GM19099 (cell line): ENCODE data around the gene ATP5PO.

Experiments used
- POLR2A ChIP-seq: IDR thresholded peaks from 3 replicates; pipeline ENCODE4 v1.6.1; 2011; ENCODE audit warnings: low read depth; ENCODE audit not compliant: insufficient read length; ENCODE audit errors: extremely low read depth

The ATP5PO gene

DNA sequence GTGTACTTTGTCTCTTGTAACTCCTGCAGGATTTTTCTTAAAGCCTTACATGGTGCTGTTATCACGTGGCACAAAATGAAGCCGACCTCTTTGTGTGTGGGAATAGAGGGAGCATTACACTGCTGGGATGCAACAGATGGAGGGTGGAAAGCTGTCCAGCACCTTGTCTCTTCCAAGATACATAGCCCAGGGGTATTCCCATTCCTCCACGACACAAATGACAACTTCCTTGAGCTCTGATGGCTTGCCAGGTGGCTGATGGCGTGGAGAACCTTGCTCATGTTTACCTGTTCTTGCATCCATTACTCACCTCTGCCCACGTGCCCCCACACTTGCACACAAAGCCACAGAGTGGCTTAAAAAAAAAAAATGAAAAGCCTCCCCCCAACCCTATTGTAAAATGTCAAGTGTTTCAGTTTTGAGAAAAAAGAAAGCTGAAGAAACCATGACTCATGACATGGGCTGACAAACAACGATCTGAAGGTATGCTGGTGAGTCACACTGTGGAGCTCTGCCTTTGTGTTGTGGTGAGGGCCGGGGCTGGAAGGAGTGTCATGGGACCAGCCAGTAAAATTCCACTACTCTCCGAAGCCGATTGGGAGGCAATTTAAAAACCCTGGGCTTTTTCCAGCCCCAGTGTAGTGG is 32.0 kb upstream of the ATP5PO start:
- no peak for TF ChIP-seq POLR2A

DNA sequence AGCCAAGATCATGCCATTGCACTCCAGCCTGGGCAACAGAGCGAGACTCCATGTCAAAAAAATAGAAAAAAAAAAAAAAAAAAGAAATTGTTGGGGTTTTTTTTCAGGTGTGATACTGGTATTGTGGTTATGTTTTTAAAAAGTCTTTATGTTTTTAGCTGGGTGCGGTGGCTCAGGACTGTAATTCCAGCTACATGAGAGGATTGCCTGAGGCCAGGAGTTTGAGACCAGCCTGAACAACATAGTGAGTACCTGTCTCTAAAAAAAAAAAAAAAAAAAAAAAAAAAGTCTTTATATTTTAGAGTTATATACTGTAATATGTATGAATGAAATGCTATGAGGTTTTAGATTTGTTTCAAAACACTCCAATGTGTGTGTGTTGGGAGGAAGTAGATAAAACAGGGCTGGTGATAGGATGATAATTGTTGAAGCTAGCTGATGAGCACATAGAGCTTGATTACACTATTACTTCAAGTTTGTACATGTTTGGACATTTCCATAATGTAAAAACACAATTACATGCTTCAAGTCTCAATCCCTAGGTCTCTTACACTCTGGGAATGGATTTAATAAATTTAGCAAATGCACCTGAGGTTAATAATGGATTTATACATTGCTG is 30.2 kb upstream of the ATP5PO start:
- TF ChIP-seq POLR2A: no peak

DNA sequence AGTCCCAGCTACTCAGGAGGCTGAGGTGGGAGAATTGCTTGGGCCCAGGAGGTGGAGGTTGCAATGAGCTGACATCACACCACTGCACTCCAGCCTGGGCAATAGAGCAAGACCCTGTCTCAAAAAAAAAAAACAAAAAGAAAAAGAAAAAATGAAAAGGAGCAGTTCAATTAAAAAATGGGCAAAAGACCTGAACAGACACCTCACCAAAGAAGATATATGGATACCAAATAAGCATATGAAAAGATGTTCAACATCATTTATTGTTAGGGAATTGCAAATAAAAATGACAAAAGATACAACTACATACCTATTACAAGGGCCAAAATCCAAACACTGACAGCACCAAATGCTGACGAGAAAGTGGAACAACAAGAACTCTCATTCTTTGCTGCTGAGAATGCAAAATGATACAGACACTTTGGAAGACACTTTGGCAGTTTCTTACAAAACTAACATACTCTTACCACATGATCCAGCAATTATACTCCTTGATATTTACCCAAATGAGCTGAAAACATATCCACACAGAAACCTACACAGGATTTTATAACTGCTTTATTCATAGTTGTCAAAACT is 28.7 kb upstream of the ATP5PO start:
- no peak for TF ChIP-seq POLR2A

DNA sequence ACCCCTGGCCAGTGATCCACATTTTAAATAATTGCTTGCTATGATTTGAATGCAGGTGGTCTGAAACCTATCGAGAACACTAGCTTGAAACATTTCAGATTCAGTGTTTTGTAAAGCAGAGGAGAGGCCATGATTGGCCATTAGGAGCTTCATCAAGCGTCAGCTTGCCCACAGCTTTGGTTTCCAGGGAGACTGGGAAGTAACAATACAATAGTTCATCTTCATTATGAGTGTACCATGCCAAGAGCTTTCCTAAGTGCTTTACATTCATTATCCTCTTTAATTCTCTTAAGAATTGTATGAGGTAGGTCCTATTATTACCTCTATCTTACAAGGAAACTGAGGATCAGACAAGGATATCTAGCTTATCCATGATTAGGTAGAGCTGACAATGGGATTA is 27.7 kb upstream of the ATP5PO start:
- TF ChIP-seq POLR2A: no peak

DNA sequence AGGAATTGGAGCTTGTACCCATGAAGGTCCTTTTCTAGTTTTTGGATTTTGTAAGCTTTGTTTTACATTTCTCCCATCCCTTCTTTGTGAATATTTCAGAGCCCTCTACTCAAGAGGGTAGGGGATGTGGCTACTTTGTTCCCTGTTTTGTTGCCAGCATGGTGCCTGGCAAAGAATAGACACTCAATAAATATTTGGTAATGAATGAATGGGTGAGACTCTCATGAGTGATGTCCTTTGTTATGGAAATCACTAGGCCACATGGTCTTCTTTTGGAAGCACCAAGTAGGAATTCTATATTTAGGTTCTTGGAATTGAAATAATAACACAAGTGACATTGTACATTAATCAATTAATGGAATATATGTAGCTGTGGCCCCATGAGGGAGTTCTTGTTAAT is 26.8 kb upstream of the ATP5PO start:
- TF ChIP-seq POLR2A: no peak

DNA sequence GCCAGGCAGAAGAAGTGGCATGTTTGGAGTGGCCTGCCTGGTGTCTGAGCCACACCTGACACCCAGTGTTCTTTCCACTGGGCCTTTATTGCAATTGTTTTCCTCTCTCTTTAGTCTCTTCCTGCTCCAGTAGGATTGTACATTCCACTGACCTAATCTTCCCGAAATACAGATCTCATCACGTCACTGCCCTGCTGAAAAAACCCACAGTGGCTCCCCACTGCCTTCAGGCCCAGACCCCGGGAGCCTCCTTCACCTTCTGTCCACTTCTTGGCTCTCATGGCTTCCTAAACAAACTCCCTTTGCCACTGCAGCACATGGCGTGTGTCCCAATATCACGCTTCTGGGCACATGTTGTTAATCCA is 25.3 kb upstream of the ATP5PO start:
- no peak for TF ChIP-seq POLR2A

DNA sequence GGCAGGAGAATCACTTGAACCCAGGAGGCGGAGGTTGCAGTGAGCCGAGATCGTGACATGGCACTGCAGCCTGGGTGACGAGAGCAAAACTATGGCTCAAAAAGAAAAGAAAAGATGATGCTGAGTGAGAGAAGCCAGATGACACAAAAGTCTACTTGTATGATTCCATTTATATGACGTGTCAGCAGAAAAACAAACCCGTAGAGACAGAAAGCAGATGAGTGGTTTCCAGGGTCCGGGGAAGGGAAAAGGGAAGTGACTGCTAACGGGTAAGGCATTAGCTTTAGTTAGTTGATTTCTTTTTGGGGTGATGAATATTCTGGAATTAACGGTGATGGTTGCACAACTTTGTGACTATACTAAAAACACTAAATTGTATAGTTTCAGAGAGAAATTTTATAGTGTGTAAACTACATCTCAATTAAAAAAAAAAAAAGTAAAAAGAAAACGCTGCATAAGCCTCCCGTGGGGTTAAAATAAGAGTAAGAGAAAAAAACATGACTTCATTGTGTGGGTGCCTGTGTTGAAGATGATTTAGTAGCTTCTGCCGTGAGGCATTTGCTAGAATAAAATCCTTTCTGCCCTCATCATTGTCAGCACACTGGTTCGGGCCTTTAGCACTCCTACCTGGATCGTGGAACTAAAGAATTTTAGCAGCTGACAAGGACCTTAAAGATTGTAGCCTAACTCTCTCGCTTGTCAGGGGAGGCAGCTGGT is 24.7 kb upstream of the ATP5PO start:
- TF ChIP-seq POLR2A: no peak

DNA sequence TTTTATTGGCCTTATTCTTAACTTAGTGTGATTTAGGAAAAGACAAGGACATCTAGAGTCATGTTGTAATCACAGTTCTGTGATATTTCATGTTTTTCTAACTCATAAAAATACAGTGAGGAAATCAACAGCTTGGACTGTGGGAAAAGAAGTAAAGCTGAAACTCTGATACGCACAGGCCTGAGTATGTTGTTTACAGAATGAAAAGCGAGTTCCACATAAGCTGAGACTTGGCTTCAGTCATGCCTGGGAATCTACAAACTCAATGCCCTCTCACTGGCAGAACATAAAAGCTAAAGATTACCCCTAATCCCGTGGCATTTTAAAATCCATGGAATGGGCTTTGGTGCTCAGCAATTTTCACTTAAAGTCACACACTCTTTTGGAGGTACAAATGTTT is 23.6 kb upstream of the ATP5PO start:
- TF ChIP-seq POLR2A: no peak

DNA sequence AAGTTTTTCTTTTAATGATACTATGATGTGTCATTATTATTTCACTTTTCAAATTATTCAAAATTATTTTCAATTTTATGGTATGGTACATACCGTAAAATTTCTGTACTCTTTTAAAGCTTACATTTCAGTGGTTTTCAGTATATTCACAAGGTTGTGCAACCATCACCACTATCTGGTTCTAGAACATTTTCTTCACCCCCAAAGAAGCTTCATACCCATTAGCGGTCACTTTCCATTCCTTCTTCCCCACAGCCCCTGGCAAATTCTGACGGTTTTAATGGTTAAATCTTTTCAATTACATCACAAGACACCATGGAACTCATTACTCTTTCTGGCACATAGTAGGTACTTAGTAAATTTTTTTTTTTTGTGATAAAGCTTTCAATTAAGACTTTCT is 22.8 kb upstream of the ATP5PO start:
- TF ChIP-seq POLR2A: no peak

DNA sequence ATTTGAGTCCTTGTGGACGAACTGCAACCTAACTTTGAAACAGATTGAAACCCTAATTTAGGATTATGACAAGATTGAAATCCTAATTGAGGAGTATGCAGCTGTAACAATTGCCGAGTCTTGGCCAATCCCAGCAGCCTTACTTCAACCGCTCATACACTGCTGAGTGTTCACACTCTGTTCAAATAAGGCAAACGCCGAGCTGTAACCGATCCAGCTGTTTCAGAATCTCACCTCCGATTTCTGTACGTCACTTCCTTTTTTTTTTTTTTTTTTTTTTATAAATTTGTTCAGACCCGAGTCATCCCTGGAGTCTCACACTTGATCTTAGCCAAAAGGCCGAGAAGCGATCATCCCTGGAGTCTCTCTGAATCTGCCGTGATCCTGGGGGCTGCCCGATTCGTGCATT is 22.3 kb upstream of the ATP5PO start:
- TF ChIP-seq POLR2A: no peak

DNA sequence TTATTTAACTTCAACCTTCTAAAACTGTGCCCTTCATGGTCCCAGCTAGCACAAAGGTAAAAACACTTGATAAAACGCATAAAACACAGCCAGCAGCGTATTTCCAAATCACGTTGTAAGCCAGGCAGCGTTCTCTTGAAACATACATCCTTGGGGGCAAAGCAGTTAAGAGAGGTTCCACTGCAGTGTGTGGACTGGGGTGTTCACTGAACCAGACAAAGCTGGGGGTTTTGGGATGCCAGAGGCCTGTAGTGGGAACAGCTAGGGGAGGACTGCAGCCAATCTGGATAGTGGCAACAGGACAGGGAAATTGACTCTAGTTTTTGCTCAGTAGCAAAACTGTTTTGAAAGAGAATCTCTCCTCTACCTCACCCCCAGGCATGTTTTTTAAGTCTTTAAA is 21.5 kb upstream of the ATP5PO start:
- no peak for TF ChIP-seq POLR2A

DNA sequence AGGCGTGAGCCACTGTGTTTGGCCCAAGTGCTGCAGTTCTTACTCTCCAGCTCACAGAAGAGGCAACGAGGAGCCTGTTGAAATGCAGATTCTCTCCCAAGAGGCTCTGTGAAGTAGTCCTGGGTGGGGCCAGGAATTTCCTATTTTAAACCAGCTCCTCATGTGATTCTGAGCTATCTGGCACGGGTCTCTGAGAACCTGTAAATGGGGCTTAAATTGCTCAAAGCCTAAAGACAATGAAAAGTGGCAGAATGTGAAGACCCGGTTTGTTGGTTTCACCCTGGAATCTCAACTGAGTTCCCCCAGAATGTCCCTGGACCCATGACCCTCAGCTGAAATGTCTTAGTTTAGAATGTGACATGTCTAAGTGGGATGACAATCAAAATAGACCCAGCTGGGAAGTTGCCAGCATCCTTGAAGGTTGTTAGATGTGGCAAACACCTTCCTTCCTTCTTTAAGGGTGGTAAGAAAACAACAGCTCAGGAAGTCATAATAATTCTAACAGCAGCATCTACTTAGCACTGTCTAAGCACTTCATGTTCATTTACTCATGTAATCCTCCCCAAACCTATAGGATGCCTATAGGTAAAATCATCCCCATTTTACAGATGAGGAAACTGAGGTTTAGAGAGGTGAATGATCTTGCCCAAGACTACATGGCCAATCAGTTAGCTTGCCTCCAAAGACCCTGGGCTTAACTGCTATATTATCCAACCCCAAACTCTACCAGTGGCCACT is 20.9 kb upstream of the ATP5PO start:
- TF ChIP-seq POLR2A: no peak

DNA sequence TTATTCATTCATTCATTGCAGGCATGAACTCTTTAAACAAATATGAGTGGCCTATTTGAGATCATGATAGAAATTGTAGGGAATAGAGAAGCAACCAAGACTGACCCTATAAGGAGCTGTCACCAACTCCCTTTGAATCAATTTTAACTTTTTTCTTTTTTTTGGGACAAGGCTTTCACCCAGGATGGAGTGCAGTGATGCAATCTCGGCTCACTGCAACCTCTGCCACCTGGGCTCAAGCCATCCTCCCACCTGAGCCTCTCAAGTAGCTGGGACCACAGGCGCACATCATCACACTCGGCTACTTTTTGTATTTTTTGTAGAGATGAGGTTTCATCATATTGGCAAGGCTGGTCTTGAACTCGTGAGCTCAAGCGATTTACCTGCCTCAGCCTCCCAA is 17.1 kb upstream of the ATP5PO start:
- TF ChIP-seq POLR2A: no peak

DNA sequence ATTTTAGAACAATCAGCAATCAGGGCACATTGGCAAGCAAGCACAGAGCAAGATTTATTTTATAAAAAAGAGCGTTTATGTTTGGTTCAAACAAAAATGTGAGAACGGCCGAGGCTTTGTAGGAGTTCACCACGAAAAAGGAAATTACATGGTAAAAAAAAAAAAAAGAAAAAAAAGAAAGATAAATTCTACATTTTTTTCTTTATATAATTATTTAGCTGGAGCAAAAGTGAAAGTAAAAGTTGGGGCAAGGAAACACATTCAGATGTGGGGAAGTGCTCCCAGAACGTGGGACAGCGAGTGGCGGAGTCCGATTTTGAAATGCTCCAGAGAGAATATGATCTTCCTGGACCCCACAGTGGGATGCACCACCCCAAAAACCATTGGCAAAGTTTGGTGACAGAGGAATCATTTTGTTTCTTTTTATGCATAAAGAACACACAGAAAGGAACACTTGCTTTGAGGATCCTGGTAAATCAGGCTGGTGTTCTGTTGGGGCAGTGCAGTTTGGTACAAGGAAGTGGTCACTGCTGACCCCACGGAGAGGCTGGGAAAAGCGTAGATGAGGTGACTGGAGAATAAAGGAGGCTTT is 16.3 kb upstream of the ATP5PO start:
- no peak for TF ChIP-seq POLR2A

DNA sequence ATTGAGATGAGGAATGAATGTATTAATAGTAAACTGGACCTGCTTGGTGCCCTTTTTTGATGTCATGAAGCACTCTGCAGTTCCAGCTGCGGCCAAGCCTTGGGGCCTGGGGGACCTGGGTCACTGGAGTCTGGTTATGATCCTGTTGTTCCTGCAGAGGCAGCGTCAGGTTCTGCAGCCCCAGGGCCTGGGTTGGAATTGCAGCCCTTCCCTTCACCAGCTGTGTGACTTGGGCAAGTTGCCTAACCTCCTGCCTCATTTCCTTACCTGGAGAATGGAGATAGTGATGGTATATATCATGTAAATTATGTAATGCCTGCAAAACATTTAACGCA is 9.1 kb upstream of the ATP5PO start:
- TF ChIP-seq POLR2A: no peak
